Fibroblast of lung (primary cell): ENCODE data around the gene RAB9A. TPM values are rescaled to one million over a fixed set of nuclear protein-coding genes. Genes with fewer than 3 reads are reported as not detected.

ENCODE experiments used
- DNase-seq, 2 donors: peaks; one replicate each; pipeline versions ENCODE4 v3.0.0 to v3.0.0-alpha.2; 2010; ENCODE audit warnings: low read depth in 2 of 2
- H2AFZ ChIP-seq: 2 replicates; pipeline ENCODE4 v1.5.1; 2012; ENCODE audit warnings: low read length, control low read depth, inconsistent platforms
- H3K27ac ChIP-seq: 2 replicates; pipeline ENCODE4 v1.5.1; 2011; ENCODE audit warnings: low read length, control low read depth; ENCODE audit not compliant: insufficient read depth
- H3K27me3 ChIP-seq: 2 replicates; pipeline ENCODE4 v1.5.1; 2011; ENCODE audit warnings: mild to moderate bottlenecking, low read length; ENCODE audit not compliant: control insufficient read depth, insufficient read depth
- H3K36me3 ChIP-seq: 2 replicates; pipeline ENCODE4 v1.5.1; 2011; ENCODE audit warnings: low read length; ENCODE audit not compliant: control insufficient read depth, insufficient read depth
- H3K4me1 ChIP-seq: 2 replicates; pipeline ENCODE4 v1.5.1; 2011; ENCODE audit warnings: low read length; ENCODE audit not compliant: control insufficient read depth, insufficient read depth; ENCODE audit errors: extremely low read depth
- H3K4me2 ChIP-seq: 2 replicates; pipeline ENCODE4 v1.5.1; 2011; ENCODE audit warnings: low read length, control low read depth; ENCODE audit not compliant: insufficient read depth; ENCODE audit errors: extremely low read depth
- H3K4me3 ChIP-seq, 4 experiments: fragments of 200-600 bp in 1 of 4; sonication (generic) in 1 of 4; replicated peaks in 1 of 4; 2 replicates each; pipeline ENCODE4 v1.5.1; 2011 to 2016; ENCODE audit warnings: low read length in 4 of 4, low read depth in 3 of 4, mild to moderate bottlenecking in 3 of 4, control low read depth in 2 of 4, inconsistent platforms in 1 of 4, mixed read lengths in 1 of 4; ENCODE audit not compliant: insufficient read depth in 1 of 4; ENCODE audit errors: control extremely low read depth in 1 of 4
- H3K79me2 ChIP-seq: 2 replicates; pipeline ENCODE4 v1.5.1; 2012; ENCODE audit warnings: mild to moderate bottlenecking, low read length, inconsistent platforms; ENCODE audit not compliant: control insufficient read depth, insufficient read depth
- H3K9ac ChIP-seq: 2 replicates; pipeline ENCODE4 v1.5.1; 2011; ENCODE audit warnings: mild to moderate bottlenecking, low read length, control low read depth; ENCODE audit not compliant: insufficient read depth
- H3K9me3 ChIP-seq: 2 replicates; pipeline ENCODE4 v1.5.1; 2012; ENCODE audit warnings: low read depth, low read length; ENCODE audit not compliant: control insufficient read depth, insufficient read depth
- H4K20me1 ChIP-seq: 2 replicates; pipeline ENCODE4 v1.5.1; 2011; ENCODE audit warnings: low read length; ENCODE audit not compliant: control insufficient read depth, insufficient read depth; ENCODE audit errors: extremely low read depth
- EZH2 ChIP-seq: IDR thresholded peaks from 2 replicates; pipeline ENCODE4 v1.5.1; 2012; ENCODE audit warnings: low read length, control low read depth, mild to moderate bottlenecking; ENCODE audit errors: missing control alignments
- polyA plus RNA-seq, 2 donors: library from polyadenylated mRNA; depleted of rRNA in 1 of 2; stranded (reverse) in 1 of 2; unstranded in 1 of 2; fragments of >200 nt; gene quantifications; 2 replicates each; pipeline ENCODE4 v1.2.1, GENCODE V29; 2011 to 2012; ENCODE audit warnings: missing spikeins in 1 of 2
- total RNA-seq: library from RNA; depleted of rRNA; stranded (reverse); fragments of >200 nt; gene quantifications from 2 replicates; pipeline ENCODE4 v1.2.1, GENCODE V29; 2014
- TF ChIP-seq, protein P1 (sequence below), 2 donors: IDR thresholded peaks in 1 of 2; conservative IDR thresholded peaks in 1 of 2; 1 replicate in 1 of 2; 2 replicates in 1 of 2; pipeline ENCODE4 v1.5.1; 2011 to 2012; ENCODE audit warnings: low read length in 2 of 2, control low read depth in 1 of 2, inconsistent platforms in 1 of 2, low read depth in 1 of 2, mild to moderate bottlenecking in 1 of 2

RAB9A gene
- total and polyA plus RNA-seq, 2 donors (not counting 1 experiment from before 2014, with no cell fraction given): 40.3 to 44.2 TPM

GRCh38 chrX:13732246-13733067 lies 43.5 kb downstream of the RAB9A start:
- peak overlapping the region in 1 of 4 experiments; percentile 82 for H3K4me3 ChIP-seq
- peak overlapping the region; percentile 43 for H3K27ac ChIP-seq
- no peaks in the 10 kb centered on the region for H4K20me1 ChIP-seq
- DNase-seq: peak in 1 of 2 donors; percentile 80
- no peaks in the 10 kb centered on the region for H3K4me1 ChIP-seq
- TF ChIP-seq EZH2: no peak
- TF ChIP-seq, protein P1, sequence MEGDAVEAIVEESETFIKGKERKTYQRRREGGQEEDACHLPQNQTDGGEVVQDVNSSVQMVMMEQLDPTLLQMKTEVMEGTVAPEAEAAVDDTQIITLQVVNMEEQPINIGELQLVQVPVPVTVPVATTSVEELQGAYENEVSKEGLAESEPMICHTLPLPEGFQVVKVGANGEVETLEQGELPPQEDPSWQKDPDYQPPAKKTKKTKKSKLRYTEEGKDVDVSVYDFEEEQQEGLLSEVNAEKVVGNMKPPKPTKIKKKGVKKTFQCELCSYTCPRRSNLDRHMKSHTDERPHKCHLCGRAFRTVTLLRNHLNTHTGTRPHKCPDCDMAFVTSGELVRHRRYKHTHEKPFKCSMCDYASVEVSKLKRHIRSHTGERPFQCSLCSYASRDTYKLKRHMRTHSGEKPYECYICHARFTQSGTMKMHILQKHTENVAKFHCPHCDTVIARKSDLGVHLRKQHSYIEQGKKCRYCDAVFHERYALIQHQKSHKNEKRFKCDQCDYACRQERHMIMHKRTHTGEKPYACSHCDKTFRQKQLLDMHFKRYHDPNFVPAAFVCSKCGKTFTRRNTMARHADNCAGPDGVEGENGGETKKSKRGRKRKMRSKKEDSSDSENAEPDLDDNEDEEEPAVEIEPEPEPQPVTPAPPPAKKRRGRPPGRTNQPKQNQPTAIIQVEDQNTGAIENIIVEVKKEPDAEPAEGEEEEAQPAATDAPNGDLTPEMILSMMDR (conservative IDR thresholded peaks at IDR 0.05 in 1 of 2, IDR thresholded peaks at IDR 0.05 in 1 of 2; ENCODE audit: low read depth in 1 of 2, low read length in 2 of 2): no peak
- H2AFZ ChIP-seq: no peak overlapping the region
- peaks cover 23% of the 10 kb centered on the region for H3K79me2 ChIP-seq
- no peak overlapping the region for H3K9ac ChIP-seq
- no peaks in the 10 kb centered on the region for H3K27me3 ChIP-seq
- H3K4me2 ChIP-seq: peak overlapping the region; percentile 72
- H3K9me3 ChIP-seq: no peaks in the 10 kb centered on the region
- no peaks in the 10 kb centered on the region for H3K36me3 ChIP-seq

- Histone ChIP-seq H3K4me3 (peak overlapping the region; percentile 72 to 94 (median 82)), H2AFZ (no peak overlapping the region), H3K4me2 (peak overlapping the region; percentile 72), H3K36me3 (no peaks in the 10 kb centered on the region), H3K27me3 (no peaks in the 10 kb centered on the region), H3K9me3 (no peaks in the 10 kb centered on the region), H3K4me1 (no peaks in the 10 kb centered on the region), H4K20me1 (no peaks in the 10 kb centered on the region), H3K79me2 (peaks cover 23% of the 10 kb centered on the region), H3K27ac (peak overlapping the region; percentile 67), H3K9ac (peak overlapping the region; percentile 77)
- peak; percentile 10 to 11 for DNase-seq
- no peak for TF ChIP-seq EZH2
- TF ChIP-seq, protein P1 (conservative IDR thresholded peaks at IDR 0.05 in 1 of 2, IDR thresholded peaks at IDR 0.05 in 1 of 2; ENCODE audit: low read depth in 1 of 2, low read length in 2 of 2): no peak
Measured at GRCh38 chrX:13733506-13733905, 44.6 kb downstream of the RAB9A start.

DNA sequence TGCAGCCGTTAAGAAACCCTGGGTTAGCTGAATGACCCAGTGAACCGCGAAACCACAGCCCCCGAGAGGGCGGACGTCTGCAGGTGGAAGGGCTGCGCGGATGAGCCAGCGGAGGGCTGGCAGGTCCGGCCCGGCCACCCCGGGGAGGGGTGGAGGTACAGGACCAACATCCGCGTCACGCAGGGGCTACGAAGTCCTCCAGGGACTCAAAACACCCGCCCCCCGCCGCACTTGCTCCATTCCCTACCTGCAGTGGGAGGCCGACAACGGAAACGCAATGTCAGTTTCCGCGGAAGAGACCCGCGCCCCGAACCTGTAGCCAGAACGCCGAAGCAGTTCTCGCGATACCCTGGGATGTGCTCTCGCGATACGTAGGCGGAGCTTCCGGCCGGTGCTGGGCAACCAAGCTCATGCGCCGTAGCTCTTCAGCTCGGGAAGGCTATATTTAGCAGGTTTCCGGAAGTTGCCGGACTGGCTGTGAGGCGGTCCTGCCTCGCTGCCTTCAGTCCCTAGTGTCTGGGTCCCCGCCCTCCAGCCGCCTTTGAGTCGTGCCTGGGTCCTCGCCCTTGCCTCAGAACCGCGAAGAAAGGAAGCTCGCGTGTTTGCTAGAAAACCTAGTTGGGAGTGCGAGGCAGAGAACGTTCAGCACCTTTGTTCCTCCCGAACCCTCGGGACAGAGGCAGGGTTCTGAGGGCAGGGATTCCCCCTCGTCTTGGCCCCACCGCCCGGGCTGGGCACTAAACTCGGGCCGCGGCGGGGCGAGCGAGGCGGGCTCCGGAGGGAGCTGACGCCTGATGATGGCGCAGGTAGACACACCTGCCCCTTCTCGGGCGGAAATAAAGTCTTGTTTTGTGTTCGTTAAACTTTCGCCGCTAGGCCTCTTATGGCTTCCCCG lies 45.6 kb downstream of the RAB9A start, which contains the start of the genes OFD1 and TRAPPC2:
OFD1 (plus strand) TSS at position 471 of the 895 bp plus-strand sequence; CDS start at position 795, 324 bp downstream.
TRAPPC2 (minus strand) TSS at position 343 of the 895 bp plus-strand sequence. CDS start 14,657 bp downstream, outside the sequence.
- no peaks in the 10 kb centered on the region for H3K9me3 ChIP-seq
- no peaks in the 10 kb centered on the region for H3K36me3 ChIP-seq
- H2AFZ ChIP-seq: peak within 1 kb of the TSS; percentile 68
- peak within 1 kb of the TSS; percentile 79 for H3K4me2 ChIP-seq
- H3K9ac ChIP-seq: peak within 1 kb of the TSS; percentile 77
- no peak for TF ChIP-seq EZH2
- TF ChIP-seq, protein P1 (conservative IDR thresholded peaks at IDR 0.05 in 1 of 2, IDR thresholded peaks at IDR 0.05 in 1 of 2; ENCODE audit: low read depth in 1 of 2, low read length in 2 of 2): no peak
- H4K20me1 ChIP-seq: no peaks in the 10 kb centered on the region
- peak within 1 kb of the TSS; percentile 67 for H3K27ac ChIP-seq
- no peaks in the 10 kb centered on the region for H3K4me1 ChIP-seq
- no peaks in the 10 kb centered on the region for H3K27me3 ChIP-seq
- peak within 1 kb of the TSS; percentile 72 to 94 (median 82) for H3K4me3 ChIP-seq
- peaks cover 23% of the 10 kb centered on the region for H3K79me2 ChIP-seq
- peak; percentile 94 to 95 for DNase-seq
